Epithelial cell of proximal tubule (primary cell): ENCODE data around the gene SLC6A18. TPM values are rescaled to one million over a fixed set of nuclear protein-coding genes. Genes with fewer than 3 reads are reported as not detected.

Source experiments
- DNase-seq: peaks from one replicate; pipeline ENCODE4 v3.0.0-alpha.2; 2011; ENCODE audit warnings: low read depth
- H3K4me3 ChIP-seq: 2 replicates; pipeline ENCODE4 v1.5.1; 2011; ENCODE audit warnings: low read depth, mild to moderate bottlenecking, low read length
- CTCF ChIP-seq: conservative IDR thresholded peaks from 2 replicates; pipeline ENCODE4 v1.5.1; 2012; ENCODE audit warnings: low read depth, mild to moderate bottlenecking, low read length
- total RNA-seq: library from RNA; depleted of rRNA; stranded (reverse); fragments of >200 nt; gene quantifications from 2 replicates; pipeline ENCODE4 v1.2.3, GENCODE V29; 2015

The SLC6A18 gene
- total RNA-seq, 1 donor from 2014 or later, result not detected

DNA sequence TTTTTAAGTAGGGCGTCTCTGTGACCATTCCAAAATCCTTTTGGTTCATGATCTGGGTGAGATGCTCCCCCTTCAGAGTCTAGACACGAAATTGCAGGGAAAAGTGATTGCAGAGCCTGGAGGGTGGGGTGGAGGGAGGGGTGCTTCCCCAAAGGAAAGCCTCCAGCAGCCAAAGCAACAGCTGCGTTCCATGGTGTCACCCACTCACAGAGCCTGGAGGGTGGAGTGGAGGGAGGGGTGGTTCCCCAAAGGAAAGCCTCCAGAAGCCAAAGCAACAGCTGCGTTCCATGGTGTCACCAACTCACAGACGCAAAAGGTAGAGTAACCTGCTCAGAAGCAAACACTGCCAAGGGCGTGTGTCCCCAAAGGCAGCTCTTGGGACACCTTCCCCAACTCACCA lies 22.6 kb downstream of the SLC6A18 start:
- H3K4me3 ChIP-seq, result no peak overlapping the region
- no peak for TF ChIP-seq CTCF
- no peak for DNase-seq

GRCh38 chr5:1249366-1250280 lies 24.4 kb downstream of the SLC6A18 start:
- no peak for DNase-seq
- TF ChIP-seq CTCF, result no peak
- H3K4me3 ChIP-seq, result no peak overlapping the region

DNA sequence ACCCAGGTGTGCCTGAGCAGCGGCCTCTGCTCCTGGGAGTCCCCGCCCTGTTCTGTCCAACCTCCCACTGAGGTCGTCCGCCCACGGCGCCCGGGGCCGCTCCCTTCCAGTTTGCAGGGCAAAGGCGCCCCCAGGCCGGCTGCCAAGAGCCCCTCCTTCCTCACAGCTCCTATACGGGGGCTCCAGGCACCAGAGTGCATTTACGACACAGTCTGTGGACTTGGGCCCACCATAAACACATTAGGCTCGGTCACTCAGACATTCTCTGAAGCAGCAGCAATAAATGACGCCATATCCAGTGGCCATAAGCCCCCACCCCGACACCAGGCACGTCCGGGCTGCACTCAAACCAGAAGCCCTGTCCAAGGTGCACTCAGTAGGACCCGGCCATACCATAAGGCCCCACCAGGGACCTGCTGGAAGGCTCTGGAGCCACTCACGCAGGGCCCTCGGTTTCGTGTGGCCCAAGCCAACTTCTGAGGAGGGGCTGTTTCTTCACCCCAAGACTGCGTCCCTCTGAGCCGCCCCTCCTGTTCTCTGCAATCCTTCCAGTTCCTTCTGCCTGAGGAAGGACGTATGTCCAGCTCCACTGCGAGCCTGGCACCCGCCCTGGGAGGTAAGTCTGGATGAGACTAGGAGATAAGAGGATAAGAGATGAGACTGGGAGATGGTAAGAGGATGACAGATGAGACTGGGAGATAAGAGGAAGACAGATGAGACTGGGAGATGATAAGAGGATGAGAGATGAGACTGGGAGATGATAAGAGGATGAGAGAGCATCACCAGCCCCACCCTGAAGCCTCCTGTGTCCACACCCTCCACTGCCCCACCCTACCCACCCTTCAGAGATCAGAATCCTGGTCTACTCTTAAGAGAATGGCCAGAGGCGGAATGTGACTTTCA lies 26.7 kb downstream of the SLC6A18 start:
- H3K4me3 ChIP-seq, result no peak overlapping the region
- no peak for DNase-seq
- no peak for TF ChIP-seq CTCF

DNA sequence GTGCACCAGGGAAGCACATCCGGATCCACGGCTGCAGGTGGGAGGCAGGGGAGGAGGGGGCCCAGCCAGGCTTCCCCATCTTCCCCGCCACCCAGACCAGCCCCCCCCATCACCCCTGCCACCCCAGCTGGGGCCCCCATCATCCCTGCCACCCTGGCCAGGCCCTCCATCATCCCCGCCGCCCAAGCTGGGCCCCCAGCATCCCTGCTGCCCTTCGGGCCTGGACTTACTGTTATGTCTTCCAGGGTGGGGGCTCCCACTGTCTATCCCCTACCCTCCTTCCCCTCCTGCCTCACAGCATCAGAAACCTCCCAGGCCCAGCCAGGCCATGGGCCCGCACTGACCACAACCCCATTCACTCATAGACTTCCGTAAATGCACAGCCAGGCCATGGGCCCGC lies 27.5 kb downstream of the SLC6A18 start:
- no peak overlapping the region for H3K4me3 ChIP-seq
- no peak for TF ChIP-seq CTCF
- no peak for DNase-seq

- TF ChIP-seq CTCF, result no peak
These were observed 28.4 kb downstream of the SLC6A18 start for GRCh38 chr5:1253456-1254105.

DNA sequence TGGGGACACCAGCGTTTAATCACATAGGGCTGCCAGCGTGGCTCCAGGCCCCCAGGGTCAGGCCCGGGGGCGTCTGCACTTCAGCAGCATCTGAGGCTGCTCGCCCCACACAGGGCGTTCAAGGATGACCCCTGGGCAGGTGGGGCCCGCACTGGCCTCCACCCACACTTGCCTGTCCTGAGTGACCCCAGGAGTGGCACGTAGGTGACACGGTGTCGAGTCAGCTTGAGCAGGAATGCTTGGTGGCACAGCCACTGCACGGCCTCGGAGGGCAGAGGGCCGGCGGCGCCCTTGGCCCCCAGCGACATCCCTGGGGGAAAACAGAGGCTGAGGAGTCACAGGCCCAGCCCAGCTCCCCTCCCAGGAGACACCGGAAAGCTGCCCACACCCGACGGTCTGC lies 29.0 kb downstream of the SLC6A18 start:
- no peak for TF ChIP-seq CTCF
- no peak for DNase-seq
- H3K4me3 ChIP-seq, result no peak overlapping the region

More at GRCh38 chr5:1253456-1254105, 28.4 kb downstream of the SLC6A18 start:
- no peak overlapping the region for H3K4me3 ChIP-seq
- DNase-seq, result no peak
